K562 (cell line): Measurements from ENCODE around the gene SAMD11. TPM values are rescaled to one million over a fixed set of nuclear protein-coding genes. Genes with fewer than 3 reads are reported as not detected.

Source experiments
- ATAC-seq: fragments of 200-7000 bp; cut with Tn5 transposase; 3 replicates; pipeline ENCODE4 v1.9.1; 2020; ENCODE audit warnings: moderate library complexity
- BruUV-seq: library from RNA; stranded (reverse); fragments of 400-500 nt; replicated peaks from 2 replicates; lab custom pipeline; 2021; lab: Mats Ljungman, UMichigan
- CTCF ChIA-PET: fragments of 300-600 bp; formaldehyde crosslinking; extraction: SDS; loops from one replicate; lab custom pipeline; 2021; ENCODE audit warnings: low intra/inter-chr PET ratio; lab: Yijun Ruan, JAX
- POLR2A ChIA-PET: fragments of 300-600, 350-650 bp; sonication (Branson Sonifier 250); formaldehyde crosslinking; extraction: SDS; loops from one replicate; lab custom pipeline; 2021; ENCODE audit warnings: antibody characterized with exemption, inconsistent platforms; lab: Yijun Ruan, JAX
- DNase-seq, 4 experiments: peaks; one replicate each; pipeline versions ENCODE4 v3.0.0 to v3.0.0-alpha.2; 2011 to 2018; ENCODE audit warnings: low spot score in 3 of 4, mixed read lengths in 3 of 4; ENCODE audit errors: extremely low read depth in 1 of 4
- FAIRE-seq: peaks from 2 replicates; lab custom pipeline; 2011; peaks lifted over from hg19 to GRCh38; lab: Jason Lieb, UNC
- H2AFZ ChIP-seq: 2 replicates; pipeline ENCODE4 v1.6.0; 2011; ENCODE audit warnings: low read depth, low read length, control low read depth, inconsistent platforms
- H3K27ac ChIP-seq: fragments of 200-600 bp; 3 replicates; pipeline ENCODE4 v1.8.0; 2011; ENCODE audit warnings: low read depth, mild to moderate bottlenecking, control low read depth, inconsistent platforms, low read length, moderate library complexity, mixed read lengths; ENCODE audit errors: extremely low read depth
- H3K27me3 ChIP-seq, 2 experiments: fragments of 300-600 bp in 1 of 2; 2 replicates in 1 of 2; 3 replicates in 1 of 2; pipeline versions ENCODE4 v1.6.0 to v1.8.0; 2011; ENCODE audit warnings: inconsistent platforms in 2 of 2, low read length in 2 of 2, mild to moderate bottlenecking in 1 of 2, mixed read lengths in 1 of 2, moderate library complexity in 1 of 2; ENCODE audit not compliant: control insufficient read depth in 2 of 2, insufficient read depth in 2 of 2
- H3K36me3 ChIP-seq: fragments of 300-600 bp; 3 replicates; pipeline ENCODE4 v1.8.0; 2011; ENCODE audit warnings: mild to moderate bottlenecking, low read length, inconsistent platforms; ENCODE audit not compliant: control insufficient read depth, insufficient read depth
- H3K4me1 ChIP-seq, 2 experiments: fragments of 200-600 bp in 1 of 2; replicated peaks in 1 of 2; 2 replicates in 1 of 2; 3 replicates in 1 of 2; pipeline versions ENCODE4 v1.5.1 to v1.8.0; 2011; ENCODE audit warnings: inconsistent platforms in 2 of 2, low read length in 2 of 2, mild to moderate bottlenecking in 1 of 2, mixed read lengths in 1 of 2, moderate library complexity in 1 of 2; ENCODE audit not compliant: control insufficient read depth in 2 of 2, insufficient read depth in 2 of 2
- H3K4me2 ChIP-seq: 2 replicates; pipeline ENCODE4 v1.6.1; 2011; ENCODE audit warnings: low read length, control low read depth, inconsistent platforms, mixed read lengths; ENCODE audit not compliant: insufficient read depth
- H3K4me3 ChIP-seq: fragments of 200-600 bp; sonication (generic), shearing (Covaris generic); 2 replicates; pipeline ENCODE4 v1.5.1; 2016; ENCODE audit warnings: control low read depth, inconsistent platforms
- H3K79me2 ChIP-seq: fragments of 200-600 bp; 3 replicates; pipeline ENCODE4 v1.8.0; 2011; ENCODE audit warnings: low read length, inconsistent platforms; ENCODE audit not compliant: control insufficient read depth, insufficient read depth
- H3K9ac ChIP-seq, 2 experiments: 2 replicates each; pipeline versions ENCODE4 v1.6.0 to v1.6.1; 2011; ENCODE audit warnings: low read depth in 2 of 2, low read length in 2 of 2, control low read depth in 1 of 2, inconsistent platforms in 1 of 2, mild to moderate bottlenecking in 1 of 2, mixed read lengths in 1 of 2; ENCODE audit not compliant: insufficient read depth in 1 of 2
- H3K9me1 ChIP-seq: one replicate; pipeline ENCODE4 v1.6.0; 2011; ENCODE audit warnings: inconsistent platforms, mild to moderate bottlenecking, low read length, moderate library complexity; ENCODE audit not compliant: control insufficient read depth, insufficient read depth
- H3K9me3 ChIP-seq: replicated peaks from 2 replicates; pipeline ENCODE4 v1.5.1; 2011; ENCODE audit warnings: low read depth, low read length, inconsistent platforms; ENCODE audit not compliant: control insufficient read depth, insufficient read depth
- H4K20me1 ChIP-seq: replicated peaks from 2 replicates; pipeline ENCODE4 v1.6.1; 2011; ENCODE audit warnings: low read length, inconsistent platforms, mixed read lengths; ENCODE audit not compliant: control insufficient read depth, insufficient read depth
- BACH1 ChIP-seq: fragments of 200-800 bp; sonication (Bioruptor generic); IDR thresholded peaks from 2 replicates; pipeline ENCODE4 v1.6.1; 2016; ENCODE audit warnings: missing genetic modification characterization, missing compliant biosample characterization
- LEF1 ChIP-seq: fragments of 450-650 bp; IDR thresholded peaks from 2 replicates; pipeline ENCODE4 v1.6.1; 2016; ENCODE audit warnings: mild to moderate bottlenecking
- TOE1 ChIP-seq, 2 experiments: fragments of 450-650 bp in 1 of 2; sonication (generic) in 1 of 2; formaldehyde crosslinking in 1 of 2; IDR thresholded peaks; 2 replicates each; pipeline versions ENCODE4 v1.7.1 to v1.8.0; 2016 to 2022; ENCODE audit warnings: borderline replicate concordance in 2 of 2, mild to moderate bottlenecking in 2 of 2, antibody characterized with exemption in 1 of 2, inconsistent platforms in 1 of 2, low read depth in 1 of 2, missing genetic modification reagents in 1 of 2, moderate library complexity in 1 of 2
- ZNF408 ChIP-seq: fragments of 250-450 bp; sonication (Bioruptor Pico); IDR thresholded peaks from 2 replicates; pipeline ENCODE4 v1.4.0; 2020; ENCODE audit warnings: low read depth, mild to moderate bottlenecking, moderate library complexity
- ZNF444 ChIP-seq: fragments of 250-450 bp; sonication (Bioruptor Pico); IDR thresholded peaks from 2 replicates; pipeline ENCODE4 v1.4.0; 2020; ENCODE audit warnings: mild to moderate bottlenecking, moderate library complexity
- ZNF561 ChIP-seq: fragments of 450-650 bp; formaldehyde crosslinking; conservative IDR thresholded peaks from 2 replicates; pipeline ENCODE4 v1.4.0; 2020; ENCODE audit warnings: mild to moderate bottlenecking, moderate library complexity
- WGBS: fragments of 100-300 bp; shearing (Covaris generic); methylation state at CpG from one replicate; pipeline ENCODE4 v1.1.6; 2016; ENCODE audit warnings: low coverage, mixed read lengths; ENCODE audit not compliant: insufficient coverage; ENCODE audit errors: missing lambda C conversion rate; 5-methylcytosine and 5-hydroxymethylcytosine counted together
- in situ Hi-C: fragments of 300-500 bp; cut with MboI; formaldehyde crosslinking; loops from 4 replicates; pipeline ENCODE4 v1.15.0; 2018; ENCODE audit warnings: inconsistent platforms, mixed read lengths
- intact Hi-C: fragments of 100-400 bp; cut with micrococcal nuclease; formaldehyde crosslinking; loops from 2 replicates; pipeline ENCODE4 v1.14.2; 2022
- polyA plus RNA-seq, 8 experiments: library from polyadenylated mRNA; depleted of rRNA in 4 of 8; stranded (reverse) in 5 of 8; unstranded in 3 of 8; fragments of >200 nt; fragmentation: Nextera tagmentation in 2 of 8; fragmentation: Illumina TruSeq in 1 of 8; extraction: Ambion mirVana in 2 of 8; extraction: Trizol in 1 of 8; gene quantifications; 2 replicates each; pipeline versions ENCODE4 v1.2.1 to v1.2.3, GENCODE V29; 2011 to 2014; ENCODE audit warnings: inconsistent platforms in 1 of 8, missing spikeins in 1 of 8
- total RNA-seq, 7 experiments: library from RNA; depleted of rRNA in 6 of 7; stranded (reverse); fragments of >200 nt in 6 of 7; fragmentation: Illumina TruSeq in 2 of 7; extraction: Trizol in 2 of 7; gene quantifications; 2 replicates each; pipeline versions ENCODE4 v1.2.1 to v1.2.3, GENCODE V29; 2011 to 2021; ENCODE audit warnings: low replicate concordance in 1 of 7
- TF ChIP-seq, protein P1 (sequence below): conservative IDR thresholded peaks from 2 replicates; pipeline ENCODE4 v1.6.1; 2011; ENCODE audit warnings: low read depth, mild to moderate bottlenecking, low read length; ENCODE audit not compliant: control insufficient read depth
- TF ChIP-seq, protein P2 (sequence below): fragments of 450-650 bp; IDR thresholded peaks from 2 replicates; pipeline ENCODE4 v1.6.1; 2017; ENCODE audit warnings: antibody characterized with exemption, mild to moderate bottlenecking

SAMD11 gene
- total and polyA plus RNA-seq, 9 of the 15 experiments (the other 6 are each of a cell fraction or from before 2014, with no cell fraction given): 0.07 to 0.82 (median 0.11) TPM; not detected in 2

DNA sequence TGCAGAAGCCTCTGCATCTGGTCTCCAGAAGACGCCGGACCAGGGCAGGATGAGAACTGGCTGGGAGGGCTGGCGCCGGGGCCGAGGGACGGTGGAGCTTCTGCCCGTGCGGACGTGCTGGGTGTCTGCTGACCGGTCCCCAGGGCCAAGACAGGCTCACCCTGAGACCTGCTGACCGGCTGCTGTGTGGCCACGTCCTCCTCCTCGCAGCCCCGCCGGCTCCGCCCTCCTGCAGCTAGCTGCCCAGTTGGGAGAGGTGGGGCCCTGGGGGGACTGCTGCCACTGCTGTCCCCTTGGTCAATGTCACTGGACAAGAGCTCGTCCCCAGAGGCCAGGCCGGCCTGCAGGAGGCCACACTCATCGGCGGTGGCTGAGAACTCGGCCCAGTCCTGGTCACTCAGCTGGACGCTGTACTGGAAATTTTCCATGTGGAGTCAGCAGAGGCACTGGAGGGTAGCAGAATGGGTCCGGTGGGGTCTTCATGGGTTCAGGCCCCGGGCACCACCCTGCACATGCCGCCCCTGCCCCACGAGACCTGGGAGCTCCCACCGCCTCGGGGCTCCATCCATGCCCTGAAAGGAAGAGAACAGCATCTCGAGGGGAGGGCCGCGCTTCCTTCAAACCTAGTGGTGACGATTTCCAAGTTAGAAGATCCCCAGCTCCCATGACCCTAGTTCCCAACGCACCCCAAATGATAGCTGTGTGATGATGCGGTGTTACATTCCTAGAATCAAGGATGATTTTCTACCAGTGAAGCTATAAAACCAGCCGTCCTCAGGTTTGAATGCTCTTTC, 57.1 kb downstream of the SAMD11 start (continued):
- TF ChIP-seq, protein P1, sequence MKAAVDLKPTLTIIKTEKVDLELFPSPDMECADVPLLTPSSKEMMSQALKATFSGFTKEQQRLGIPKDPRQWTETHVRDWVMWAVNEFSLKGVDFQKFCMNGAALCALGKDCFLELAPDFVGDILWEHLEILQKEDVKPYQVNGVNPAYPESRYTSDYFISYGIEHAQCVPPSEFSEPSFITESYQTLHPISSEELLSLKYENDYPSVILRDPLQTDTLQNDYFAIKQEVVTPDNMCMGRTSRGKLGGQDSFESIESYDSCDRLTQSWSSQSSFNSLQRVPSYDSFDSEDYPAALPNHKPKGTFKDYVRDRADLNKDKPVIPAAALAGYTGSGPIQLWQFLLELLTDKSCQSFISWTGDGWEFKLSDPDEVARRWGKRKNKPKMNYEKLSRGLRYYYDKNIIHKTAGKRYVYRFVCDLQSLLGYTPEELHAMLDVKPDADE: no peak
- TF ChIP-seq BACH1 (tag): no peak

DNA sequence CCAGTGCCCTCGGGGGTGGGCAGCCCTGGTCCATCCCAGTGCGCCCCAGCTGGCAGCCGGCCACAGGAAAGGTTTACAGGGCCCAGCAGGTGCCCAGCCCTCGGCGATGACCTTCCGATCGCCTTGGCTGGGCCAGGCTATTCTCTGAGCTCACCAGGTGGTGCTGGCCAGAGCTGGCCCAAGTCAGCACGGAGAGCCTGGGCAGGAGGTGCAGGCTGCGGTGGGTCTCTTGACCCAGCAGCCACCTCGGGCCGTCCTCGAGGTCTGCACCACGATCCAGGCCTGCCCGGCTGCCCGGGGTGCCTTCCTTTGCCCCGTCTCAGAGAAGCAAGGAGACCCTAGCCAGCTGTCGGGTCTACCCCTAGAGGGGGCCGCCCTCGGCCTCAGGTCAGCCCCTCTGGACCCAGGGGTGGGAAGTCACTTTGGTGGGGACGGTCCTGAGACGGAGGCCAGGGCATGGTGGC, 57.8 kb downstream of the SAMD11 start:
- ATAC-seq (no peak), DNase-seq (no peak), FAIRE-seq (no peak)
- Histone ChIP-seq H3K79me2 (no peaks in the 10 kb centered on the region), H3K9ac (peak overlapping the region in 1 of 2 experiments; percentile 48; a peak in 1 of 4 replicates), H3K4me1 (peaks cover 0 to 62% of the 10 kb centered on the region in 2 experiments; a peak in 3 of 5 replicates), H2AFZ (no peak overlapping the region), H3K4me2 (no peak overlapping the region), H3K36me3 (no peaks in the 10 kb centered on the region), H3K9me1 (no peaks in the 10 kb centered on the region), H3K4me3 (no peak overlapping the region), H3K27ac (no peak overlapping the region), H4K20me1 (peaks cover 13% of the 10 kb centered on the region), H3K9me3 (no peaks in the 10 kb centered on the region), H3K27me3 (peaks cover 39 to 60% of the 10 kb centered on the region in 2 experiments; a peak in 4 of 5 replicates)
- TF ChIP-seq TOE1 (IDR thresholded peaks at IDR 0.05; ENCODE audit: borderline replicate concordance) (no peak), TOE1 (CRISPR knock-in tag; IDR thresholded peaks at IDR 0.05; ENCODE audit: borderline replicate concordance, low read depth) (no peak), ZNF408 (CRISPR knock-in tag) (no peak), ZNF444 (CRISPR knock-in tag) (no peak), LEF1 (no peak), ZNF561 (no peak)
- TF ChIP-seq, protein P2, sequence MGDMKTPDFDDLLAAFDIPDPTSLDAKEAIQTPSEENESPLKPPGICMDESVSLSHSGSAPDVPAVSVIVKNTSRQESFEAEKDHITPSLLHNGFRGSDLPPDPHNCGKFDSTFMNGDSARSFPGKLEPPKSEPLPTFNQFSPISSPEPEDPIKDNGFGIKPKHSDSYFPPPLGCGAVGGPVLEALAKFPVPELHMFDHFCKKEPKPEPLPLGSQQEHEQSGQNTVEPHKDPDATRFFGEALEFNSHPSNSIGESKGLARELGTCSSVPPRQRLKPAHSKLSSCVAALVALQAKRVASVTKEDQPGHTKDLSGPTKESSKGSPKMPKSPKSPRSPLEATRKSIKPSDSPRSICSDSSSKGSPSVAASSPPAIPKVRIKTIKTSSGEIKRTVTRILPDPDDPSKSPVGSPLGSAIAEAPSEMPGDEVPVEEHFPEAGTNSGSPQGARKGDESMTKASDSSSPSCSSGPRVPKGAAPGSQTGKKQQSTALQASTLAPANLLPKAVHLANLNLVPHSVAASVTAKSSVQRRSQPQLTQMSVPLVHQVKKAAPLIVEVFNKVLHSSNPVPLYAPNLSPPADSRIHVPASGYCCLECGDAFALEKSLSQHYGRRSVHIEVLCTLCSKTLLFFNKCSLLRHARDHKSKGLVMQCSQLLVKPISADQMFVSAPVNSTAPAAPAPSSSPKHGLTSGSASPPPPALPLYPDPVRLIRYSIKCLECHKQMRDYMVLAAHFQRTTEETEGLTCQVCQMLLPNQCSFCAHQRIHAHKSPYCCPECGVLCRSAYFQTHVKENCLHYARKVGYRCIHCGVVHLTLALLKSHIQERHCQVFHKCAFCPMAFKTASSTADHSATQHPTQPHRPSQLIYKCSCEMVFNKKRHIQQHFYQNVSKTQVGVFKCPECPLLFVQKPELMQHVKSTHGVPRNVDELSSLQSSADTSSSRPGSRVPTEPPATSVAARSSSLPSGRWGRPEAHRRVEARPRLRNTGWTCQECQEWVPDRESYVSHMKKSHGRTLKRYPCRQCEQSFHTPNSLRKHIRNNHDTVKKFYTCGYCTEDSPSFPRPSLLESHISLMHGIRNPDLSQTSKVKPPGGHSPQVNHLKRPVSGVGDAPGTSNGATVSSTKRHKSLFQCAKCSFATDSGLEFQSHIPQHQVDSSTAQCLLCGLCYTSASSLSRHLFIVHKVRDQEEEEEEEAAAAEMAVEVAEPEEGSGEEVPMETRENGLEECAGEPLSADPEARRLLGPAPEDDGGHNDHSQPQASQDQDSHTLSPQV: no peak
- in situ Hi-C loops (loop anchor here (10.0 kb wide), 1 partner anchor 83 kb away; no protein-coding TSS in a partner anchor), intact Hi-C loops (loop anchor here (10.0 kb wide), 1 partner anchor 313 kb away; no protein-coding TSS in a partner anchor)
- CTCF ChIA-PET: no interaction called here
- POLR2A ChIA-PET: interaction anchor here (0.6 to 1.1 kb wide), 4 partner anchors 11 to 18 kb away, joined by 3 to 4 read pairs (median 3); partner anchors contain the start of gene HES4
- 12% methylated on average over 19 of the region's 21 CpGs for WGBS
- no TSS peak for BruUV-seq
